GM12878 (cell line): Measurements from ENCODE around the gene LENG1. TPM values are rescaled to one million over a fixed set of nuclear protein-coding genes. Genes with fewer than 3 reads are reported as not detected.

ENCODE experiments used
- ASH2L ChIP-seq: fragments of 300-600, 200-600 bp; sonication (generic); IDR thresholded peaks from 2 replicates; pipeline ENCODE4 v1.6.1; 2017; ENCODE audit warnings: low read depth, mild to moderate bottlenecking, borderline replicate concordance
- CEBPZ ChIP-seq: fragments of 150-350 bp; IDR thresholded peaks from 2 replicates; pipeline ENCODE4 v1.6.1; 2016; ENCODE audit warnings: low read depth, low read length
- CHD1 ChIP-seq: IDR thresholded peaks from 2 replicates; pipeline ENCODE4 v1.6.1; 2012; ENCODE audit warnings: low read depth, low read length, improper control_type of control experiment
- CREB1 ChIP-seq: IDR thresholded peaks from 2 replicates; pipeline ENCODE4 v1.6.1; 2012; ENCODE audit warnings: low read depth, mild to moderate bottlenecking, inconsistent platforms
- EED ChIP-seq: sonication (generic); IDR thresholded peaks from 2 replicates; pipeline ENCODE4 v1.6.1; 2016; ENCODE audit warnings: antibody characterized with exemption, low read depth
- ELK1 ChIP-seq: IDR thresholded peaks from 2 replicates; pipeline ENCODE4 v1.6.1; 2012; ENCODE audit warnings: low read depth, low read length, improper control_type of control experiment
- HCFC1 ChIP-seq: fragments of 150-350 bp; IDR thresholded peaks from 2 replicates; pipeline ENCODE4 v1.6.1; 2014; ENCODE audit warnings: low read length
- IKZF1 ChIP-seq: fragments of 450-650 bp; conservative IDR thresholded peaks from 2 replicates; pipeline ENCODE4 v1.6.1; 2017; ENCODE audit warnings: antibody characterized with exemption, mild to moderate bottlenecking
- IRF4 ChIP-seq: IDR thresholded peaks from 2 replicates; pipeline ENCODE4 v1.6.1; 2011; ENCODE audit warnings: low read depth, low read length
- KAT2A ChIP-seq: conservative IDR thresholded peaks from 2 replicates; pipeline ENCODE4 v1.6.1; 2011; ENCODE audit warnings: low read depth, low read length; ENCODE audit not compliant: control insufficient read depth
- MTA3 ChIP-seq: IDR thresholded peaks from 2 replicates; pipeline ENCODE4 v1.6.1; 2012; ENCODE audit warnings: low read length, inconsistent platforms, borderline replicate concordance
- NKRF ChIP-seq: fragments of 450-650 bp; conservative IDR thresholded peaks from 2 replicates; pipeline ENCODE4 v1.6.1; 2017; ENCODE audit warnings: mild to moderate bottlenecking, moderate library complexity
- PKNOX1 ChIP-seq: fragments of 450-650 bp; IDR thresholded peaks from 2 replicates; pipeline ENCODE4 v1.6.1; 2016; ENCODE audit warnings: mild to moderate bottlenecking
- POLR2AphosphoS5 ChIP-seq: IDR thresholded peaks from 2 replicates; pipeline ENCODE4 v1.6.1; 2011; ENCODE audit warnings: mild to moderate bottlenecking, low read length, inconsistent platforms
- POU2F2 ChIP-seq: IDR thresholded peaks from 3 replicates; pipeline ENCODE4 v1.6.1; 2011; ENCODE audit warnings: low read depth, mild to moderate bottlenecking, low read length, borderline replicate concordance
- RAD21 ChIP-seq: IDR thresholded peaks from 2 replicates; pipeline ENCODE4 v1.6.1; 2011; ENCODE audit warnings: mild to moderate bottlenecking, low read depth, low read length, moderate library complexity; ENCODE audit not compliant: insufficient read depth
- RB1 ChIP-seq: fragments of 450-650 bp; formaldehyde crosslinking; IDR thresholded peaks from 2 replicates; pipeline ENCODE4 v1.6.1; 2017; ENCODE audit warnings: mild to moderate bottlenecking, borderline replicate concordance
- SUPT20H ChIP-seq: IDR thresholded peaks from 2 replicates; pipeline ENCODE4 v1.6.1; 2011; ENCODE audit warnings: low read depth, mild to moderate bottlenecking, low read length, moderate library complexity, borderline replicate concordance; ENCODE audit not compliant: control insufficient read depth
- TCF7 ChIP-seq: IDR thresholded peaks from 2 replicates; pipeline ENCODE4 v1.6.1; 2014; ENCODE audit warnings: antibody characterized with exemption, borderline replicate concordance
- ZNF384 ChIP-seq: IDR thresholded peaks from 2 replicates; pipeline ENCODE4 v1.6.1; 2012; ENCODE audit warnings: low read depth, mild to moderate bottlenecking, low read length, improper control_type of control experiment, borderline replicate concordance
- polyA plus RNA-seq, 11 experiments: library from polyadenylated mRNA; depleted of rRNA in 4 of 11; unstranded in 6 of 11; stranded (reverse) in 5 of 11; fragments of >200 nt; fragmentation: Nextera tagmentation in 4 of 11; fragmentation: Illumina TruSeq in 1 of 11; extraction: Ambion mirVana in 4 of 11; extraction: Trizol in 1 of 11; gene quantifications; 1 replicate in 1 of 11; 2 replicates in 10 of 11; pipeline versions ENCODE4 v1.2.1 to v1.2.3, GENCODE V29; 2011 to 2016; ENCODE audit warnings: inconsistent platforms in 2 of 11, missing spikeins in 2 of 11, low read depth in 1 of 11
- total RNA-seq, 4 experiments: library from RNA; depleted of rRNA in 3 of 4; stranded (reverse); fragments of >200 nt in 3 of 4; fragmentation: Illumina TruSeq in 1 of 4; extraction: Trizol in 1 of 4; gene quantifications; 2 replicates each; pipeline versions ENCODE4 v1.2.1 to v1.2.3, GENCODE V29; 2013 to 2021

LENG1 gene
- total and polyA plus RNA-seq, 10 of the 15 experiments (the other 5 are each of a cell fraction or from before 2014, with no cell fraction given): 0.21 to 10.8 (median 5.8) TPM

GRCh38 chr19:54191011-54191810 lies 31.7 kb upstream of the LENG1 start, which contains the start of gene TSEN34 (continued):
- TF ChIP-seq PKNOX1 (no peak; the same call in 1 of the 2 replicates), KAT2A (no peak), POU2F2 (no peak), MTA3 (no peak), RAD21 (no peak), ELK1 (no peak), CREB1 (no peak), RB1 (peak; percentile 49; the same call in 1 of the 2 replicates), CEBPZ (no peak), TCF7 (no peak), ZNF384 (no peak), EED (no peak), IKZF1 (peak; percentile 80), ASH2L (peak; percentile 72; the same call in 1 of the 2 replicates), CHD1 (0 out of 2 replicates have a peak, but pooled peaks have one; percentile 39), NKRF (peak; percentile 84; the same call in 1 of the 2 replicates), SUPT20H (no peak), IRF4 (no peak), HCFC1 (no peak), POLR2AphosphoS5 (peak; percentile 65; the same call in 1 of the 2 replicates)
